Measurements from ENCODE around the gene ZSCAN21. TPM values are rescaled to one million over a fixed set of nuclear protein-coding genes. Genes with fewer than 3 reads are reported as not detected.

Gene ZSCAN21
- total RNA-seq, 2 donors from 2014 or later = 6.7 to 7.1 TPM

- DNase-seq (no peak), ATAC-seq (no peak)
- intact Hi-C loops (cut with DNase I, micrococcal nuclease) = loop anchor here in 1 of 2 donors (10.0 kb wide), 1 partner anchor 95 kb away; no protein-coding TSS in a partner anchor
Observed at GRCh38 chr7:100089458-100090196, 40.1 kb downstream of the ZSCAN21 start.

GRCh38 chr7:100090527-100091410 is 41.2 kb downstream of the ZSCAN21 start:
- intact Hi-C loops (cut with DNase I, micrococcal nuclease) = no loop called here
- ATAC-seq = no peak

GRCh38 chr7:100091411-100092181 is 42.0 kb downstream of the ZSCAN21 start:
- ATAC-seq (no peak), DNase-seq (no peak)
- intact Hi-C loops (cut with DNase I, micrococcal nuclease) = no loop called here

More at GRCh38 chr7:100090527-100091410, 41.2 kb downstream of the ZSCAN21 start:
- no peak for DNase-seq

GRCh38 chr7:100093054-100093453 is 43.5 kb downstream of the ZSCAN21 start:
- intact Hi-C loops (cut with DNase I, micrococcal nuclease) = no loop called here
- ATAC-seq (no peak), DNase-seq (no peak)

GRCh38 chr7:100093498-100093897 is 43.9 kb downstream of the ZSCAN21 start:
- no peak for ATAC-seq
- no peak for DNase-seq
- intact Hi-C loops (cut with DNase I, micrococcal nuclease) = no loop called here

- intact Hi-C loops (cut with DNase I, micrococcal nuclease) = no loop called here
- no peak for DNase-seq
- no peak for ATAC-seq
Observed at GRCh38 chr7:100093925-100094486, 44.4 kb downstream of the ZSCAN21 start.

GRCh38 chr7:100095289-100095688 is 45.7 kb downstream of the ZSCAN21 start:
- no peak for DNase-seq
- intact Hi-C loops (cut with DNase I, micrococcal nuclease) = no loop called here
- no peak for ATAC-seq

- intact Hi-C loops (cut with DNase I, micrococcal nuclease) = no loop called here
- ATAC-seq (no peak), DNase-seq (no peak)
Observed at GRCh38 chr7:100095704-100096103, 46.1 kb downstream of the ZSCAN21 start.

- DNase-seq = no peak
- ATAC-seq = no peak
Observed at GRCh38 chr7:100098913-100099312, 49.3 kb downstream of the ZSCAN21 start.

GRCh38 chr7:100099452-100099851 is 49.9 kb downstream of the ZSCAN21 start:
- intact Hi-C loops (cut with DNase I, micrococcal nuclease) = no loop called here
- no peak for ATAC-seq
- DNase-seq = no peak

More at GRCh38 chr7:100098913-100099312, 49.3 kb downstream of the ZSCAN21 start:
- intact Hi-C loops (cut with DNase I, micrococcal nuclease) = no loop called here

- ATAC-seq (peak; percentile 82), DNase-seq (peak; percentile 94 to 96)
- intact Hi-C loops (cut with DNase I, micrococcal nuclease) = no loop called here
Observed at GRCh38 chr7:100100420-100101015, 50.9 kb downstream of the ZSCAN21 start.

GRCh38 chr7:100101016-100101862 is 51.7 kb downstream of the ZSCAN21 start, which contains the start of the genes AP4M1 and MCM7:
AP4M1 (plus strand) TSS chr7:100101643; CDS start chr7:100101715, 72 bp downstream.
MCM7 (minus strand) TSS chr7:100101397; CDS start chr7:100101294, 103 bp downstream.
- DNase-seq (peak; percentile 97 to 99), ATAC-seq (peak; percentile 85)
- intact Hi-C loops (cut with DNase I, micrococcal nuclease) = no loop called here

- DNase-seq (no peak), ATAC-seq (no peak)
- intact Hi-C loops (cut with DNase I, micrococcal nuclease) = no loop called here
Observed at GRCh38 chr7:100102950-100103840, 53.6 kb downstream of the ZSCAN21 start.

- DNase-seq = no peak
Observed at GRCh38 chr7:100105534-100105933, 56.0 kb downstream of the ZSCAN21 start.

GRCh38 chr7:100106633-100107032 is 57.1 kb downstream of the ZSCAN21 start:
- intact Hi-C loops (cut with DNase I, micrococcal nuclease) = no loop called here
- no peak for DNase-seq
- ATAC-seq = no peak

More at GRCh38 chr7:100105534-100105933, 56.0 kb downstream of the ZSCAN21 start:
- ATAC-seq = no peak
- intact Hi-C loops (cut with DNase I, micrococcal nuclease) = no loop called here

GRCh38 chr7:100107125-100107737 is 57.7 kb downstream of the ZSCAN21 start:
- ATAC-seq = no peak
- no peak for DNase-seq
- intact Hi-C loops (cut with DNase I, micrococcal nuclease) = no loop called here
